Neural cell (in vitro differentiated cells): Measurements from ENCODE around the gene CDK5RAP2. TPM values are rescaled to one million over a fixed set of nuclear protein-coding genes. Genes with fewer than 3 reads are reported as not detected.

Experiments used
- H2AFZ ChIP-seq: fragments of 200-600, 300-800 bp; sonication (generic), shearing (Covaris generic); 2 replicates; pipeline ENCODE4 v1.6.0; 2014; ENCODE audit warnings: low read depth, mild to moderate bottlenecking, antibody characterized with exemption, low read length, moderate library complexity
- H3F3A ChIP-seq: fragments of 200-600 bp; shearing (Covaris generic); 2 replicates; pipeline ENCODE4 v1.6.1; 2016; ENCODE audit warnings: mild to moderate bottlenecking, moderate library complexity, mixed read lengths, antibody characterized with exemption, low read length; ENCODE audit not compliant: insufficient read depth, poor library complexity, severe bottlenecking
- H3K27ac ChIP-seq: fragments of 200-600, 300-800 bp; sonication (generic), shearing (Covaris generic); 2 replicates; pipeline ENCODE4 v1.5.1; 2014; ENCODE audit warnings: mild to moderate bottlenecking, low read length, moderate library complexity
- H3K27me3 ChIP-seq: fragments of 300-800, 200-600 bp; sonication (generic), shearing (Covaris generic); 2 replicates; pipeline ENCODE4 v1.6.0; 2014; ENCODE audit warnings: mild to moderate bottlenecking, low read depth, low read length, moderate library complexity; ENCODE audit not compliant: insufficient read depth
- H3K36me3 ChIP-seq: fragments of 300-800, 200-600 bp; sonication (generic), shearing (Covaris generic); 2 replicates; pipeline ENCODE4 v1.5.1; 2014; ENCODE audit warnings: mild to moderate bottlenecking, antibody characterized with exemption, low read length, moderate library complexity; ENCODE audit not compliant: insufficient read depth
- H3K4me2 ChIP-seq: fragments of 300-800, 200-600 bp; sonication (generic), shearing (Covaris generic); 2 replicates; pipeline ENCODE4 v1.6.0; 2014; ENCODE audit warnings: mild to moderate bottlenecking, low read length
- H3K4me3 ChIP-seq: fragments of 300-800, 200-600 bp; sonication (generic), shearing (Covaris generic); 2 replicates; pipeline ENCODE4 v1.5.1; 2014; ENCODE audit warnings: mild to moderate bottlenecking, low read length, moderate library complexity
- H3K79me2 ChIP-seq: fragments of 200-600 bp; shearing (Covaris generic); replicated peaks from 2 replicates; pipeline ENCODE4 v1.6.0; 2014; ENCODE audit warnings: mild to moderate bottlenecking, low read length, moderate library complexity; ENCODE audit not compliant: insufficient read depth
- H3K9ac ChIP-seq: fragments of 300-800, 200-600 bp; sonication (generic), shearing (Covaris generic); 2 replicates; pipeline ENCODE4 v1.6.1; 2016; ENCODE audit warnings: mild to moderate bottlenecking, low read length, mixed read lengths
- H3K9me2 ChIP-seq: fragments of 200-600 bp; shearing (Covaris generic); 2 replicates; pipeline ENCODE4 v1.6.1; 2016; ENCODE audit warnings: mild to moderate bottlenecking, low read length, mixed read lengths; ENCODE audit not compliant: insufficient read depth
- H3K9me3 ChIP-seq: fragments of 200-600, 300-800 bp; sonication (generic), shearing (Covaris generic); 2 replicates; pipeline ENCODE4 v1.6.1; 2016; ENCODE audit warnings: mild to moderate bottlenecking, mixed run types, low read length, moderate library complexity, mixed read lengths
- H4K20me1 ChIP-seq: fragments of 200-600 bp; shearing (Covaris generic); 2 replicates; pipeline ENCODE4 v1.6.1; 2016; ENCODE audit warnings: mild to moderate bottlenecking, mixed run types; ENCODE audit not compliant: insufficient read depth
- CTCF ChIP-seq: fragments of 450-650 bp; IDR thresholded peaks from 2 replicates; pipeline ENCODE4 v1.5.1; 2014; ENCODE audit warnings: antibody characterized with exemption, mild to moderate bottlenecking, moderate library complexity; ENCODE audit not compliant: poor library complexity, severe bottlenecking
- EP300 ChIP-seq: fragments of 450-650 bp; conservative IDR thresholded peaks from 2 replicates; pipeline ENCODE4 v1.6.1; 2014; ENCODE audit warnings: antibody characterized with exemption, mild to moderate bottlenecking, moderate library complexity; ENCODE audit not compliant: poor library complexity, severe bottlenecking
- EZH2 ChIP-seq: fragments of 200-600, 300-800 bp; shearing (Covaris generic), sonication (generic); IDR thresholded peaks from 2 replicates; pipeline ENCODE4 v1.6.1; 2014; ENCODE audit warnings: antibody characterized with exemption, low read length, borderline replicate concordance, mild to moderate bottlenecking; ENCODE audit not compliant: insufficient read depth, poor library complexity, severe bottlenecking
- MXI1 ChIP-seq: fragments of 450-650 bp; conservative IDR thresholded peaks from 2 replicates; pipeline ENCODE4 v1.6.1; 2014; ENCODE audit warnings: antibody characterized with exemption, mild to moderate bottlenecking; ENCODE audit not compliant: poor library complexity, severe bottlenecking
- POLR2AphosphoS5 ChIP-seq: IDR thresholded peaks from 2 replicates; pipeline ENCODE4 v1.6.1; 2012
- RAD21 ChIP-seq: fragments of 450-650 bp; conservative IDR thresholded peaks from 2 replicates; pipeline ENCODE4 v1.6.1; 2014; ENCODE audit warnings: antibody characterized with exemption, mild to moderate bottlenecking, moderate library complexity
- SMC3 ChIP-seq: fragments of 450-650 bp; conservative IDR thresholded peaks from 2 replicates; pipeline ENCODE4 v1.6.1; 2014; ENCODE audit warnings: antibody characterized with exemption, mild to moderate bottlenecking, moderate library complexity; ENCODE audit not compliant: poor library complexity
- TAF1 ChIP-seq: IDR thresholded peaks from 2 replicates; pipeline ENCODE4 v1.6.1; 2012; ENCODE audit warnings: low read depth
- polyA plus RNA-seq: library from polyadenylated mRNA; depleted of rRNA; stranded (reverse); fragments of >200 nt; gene quantifications from 2 replicates; pipeline ENCODE4 v1.2.3, GENCODE V29; 2014
- TF ChIP-seq, protein P1 (sequence below): IDR thresholded peaks from 2 replicates; pipeline ENCODE4 v1.6.1; 2012; ENCODE audit warnings: borderline replicate concordance

The CDK5RAP2 gene
- polyA plus RNA-seq, 1 donor from 2014 or later, result 43.3 TPM

DNA sequence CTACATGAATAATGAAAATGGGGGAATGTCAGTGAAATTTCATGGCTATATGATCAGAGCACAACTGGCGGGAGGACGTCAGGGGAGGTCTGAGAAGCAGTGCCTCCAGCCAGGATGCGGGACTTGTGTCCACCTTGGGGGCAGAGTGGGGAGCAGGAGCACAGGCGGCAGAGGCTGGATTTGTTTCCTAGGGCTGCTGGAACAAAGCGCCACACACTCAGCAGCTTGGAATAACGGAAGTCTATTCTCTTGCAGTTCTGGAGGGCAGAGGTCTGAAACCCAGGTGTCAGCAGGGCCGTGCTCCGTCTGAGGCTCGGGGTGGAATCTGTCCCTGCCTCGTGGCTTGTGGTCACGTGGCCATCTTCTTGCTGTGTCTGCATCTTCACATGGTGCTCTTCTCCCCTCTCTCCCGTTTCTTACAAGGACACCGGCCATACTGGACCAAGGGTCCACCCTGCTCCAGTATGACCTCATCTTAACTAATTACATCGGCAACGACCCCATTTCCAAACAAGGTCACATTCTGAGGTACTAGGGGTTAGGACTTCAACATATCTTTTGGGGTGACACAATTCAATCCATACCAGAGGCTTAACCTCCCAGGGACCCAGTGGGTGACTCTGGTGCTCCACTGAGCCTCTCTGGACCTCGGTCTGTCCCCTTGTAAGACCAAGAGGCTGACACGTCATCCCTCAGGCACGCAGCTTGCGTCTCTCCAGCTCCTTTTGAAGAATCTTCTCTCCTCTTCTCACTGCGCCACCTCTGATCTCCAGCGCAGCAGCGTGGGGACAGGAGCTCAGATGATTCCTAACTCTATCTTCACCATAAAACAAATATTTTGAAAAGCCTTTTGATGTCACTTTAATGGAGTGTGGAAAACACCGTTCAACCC, 202.5 kb downstream of the CDK5RAP2 start:
- Histone ChIP-seq H3K36me3 (no peaks in the 10 kb centered on the region), H3K4me3 (no peak overlapping the region), H4K20me1 (no peaks in the 10 kb centered on the region), H3K79me2 (no peaks in the 10 kb centered on the region), H3K9me3 (no peaks in the 10 kb centered on the region), H2AFZ (no peak overlapping the region), H3K4me2 (no peak overlapping the region), H3K9me2 (no peaks in the 10 kb centered on the region), H3K27ac (no peak overlapping the region), H3K9ac (no peak overlapping the region), H3K27me3 (no peaks in the 10 kb centered on the region), H3F3A (no peaks in the 10 kb centered on the region)
- TF ChIP-seq RAD21, result no peak

- Histone ChIP-seq H3K27me3 (no peaks in the 10 kb centered on the region), H3K9me2 (no peaks in the 10 kb centered on the region), H3K27ac (no peak overlapping the region), H3K9ac (no peak overlapping the region), H3K4me2 (no peak overlapping the region), H3K36me3 (no peaks in the 10 kb centered on the region), H3K79me2 (no peaks in the 10 kb centered on the region), H2AFZ (no peak overlapping the region), H4K20me1 (no peaks in the 10 kb centered on the region), H3K9me3 (no peaks in the 10 kb centered on the region), H3F3A (no peaks in the 10 kb centered on the region), H3K4me3 (no peak overlapping the region)
- TF ChIP-seq RAD21 (no peak), CTCF (no peak), SMC3 (no peak), POLR2AphosphoS5 (no peak), MXI1 (no peak), TAF1 (no peak), EP300 (no peak), EZH2 (no peak)
- TF ChIP-seq, protein P1, sequence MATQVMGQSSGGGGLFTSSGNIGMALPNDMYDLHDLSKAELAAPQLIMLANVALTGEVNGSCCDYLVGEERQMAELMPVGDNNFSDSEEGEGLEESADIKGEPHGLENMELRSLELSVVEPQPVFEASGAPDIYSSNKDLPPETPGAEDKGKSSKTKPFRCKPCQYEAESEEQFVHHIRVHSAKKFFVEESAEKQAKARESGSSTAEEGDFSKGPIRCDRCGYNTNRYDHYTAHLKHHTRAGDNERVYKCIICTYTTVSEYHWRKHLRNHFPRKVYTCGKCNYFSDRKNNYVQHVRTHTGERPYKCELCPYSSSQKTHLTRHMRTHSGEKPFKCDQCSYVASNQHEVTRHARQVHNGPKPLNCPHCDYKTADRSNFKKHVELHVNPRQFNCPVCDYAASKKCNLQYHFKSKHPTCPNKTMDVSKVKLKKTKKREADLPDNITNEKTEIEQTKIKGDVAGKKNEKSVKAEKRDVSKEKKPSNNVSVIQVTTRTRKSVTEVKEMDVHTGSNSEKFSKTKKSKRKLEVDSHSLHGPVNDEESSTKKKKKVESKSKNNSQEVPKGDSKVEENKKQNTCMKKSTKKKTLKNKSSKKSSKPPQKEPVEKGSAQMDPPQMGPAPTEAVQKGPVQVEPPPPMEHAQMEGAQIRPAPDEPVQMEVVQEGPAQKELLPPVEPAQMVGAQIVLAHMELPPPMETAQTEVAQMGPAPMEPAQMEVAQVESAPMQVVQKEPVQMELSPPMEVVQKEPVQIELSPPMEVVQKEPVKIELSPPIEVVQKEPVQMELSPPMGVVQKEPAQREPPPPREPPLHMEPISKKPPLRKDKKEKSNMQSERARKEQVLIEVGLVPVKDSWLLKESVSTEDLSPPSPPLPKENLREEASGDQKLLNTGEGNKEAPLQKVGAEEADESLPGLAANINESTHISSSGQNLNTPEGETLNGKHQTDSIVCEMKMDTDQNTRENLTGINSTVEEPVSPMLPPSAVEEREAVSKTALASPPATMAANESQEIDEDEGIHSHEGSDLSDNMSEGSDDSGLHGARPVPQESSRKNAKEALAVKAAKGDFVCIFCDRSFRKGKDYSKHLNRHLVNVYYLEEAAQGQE, result no peak
These were observed 203.9 kb downstream of the CDK5RAP2 start for GRCh38 chr9:120376101-120376500.
